22Rv1 (cell line): ENCODE results near the gene TRPT1.

Source experiments
- ZFX ChIP-seq: fragments of 450-650 bp; IDR thresholded peaks from 2 replicates; pipeline ENCODE4 v1.6.1; 2017; ENCODE audit warnings: antibody characterized with exemption, borderline replicate concordance
- TF ChIP-seq, protein P1 (sequence below): fragments of 450-650 bp; IDR thresholded peaks from 2 replicates; pipeline ENCODE4 v1.5.1; 2017; ENCODE audit warnings: mild to moderate bottlenecking

DNA sequence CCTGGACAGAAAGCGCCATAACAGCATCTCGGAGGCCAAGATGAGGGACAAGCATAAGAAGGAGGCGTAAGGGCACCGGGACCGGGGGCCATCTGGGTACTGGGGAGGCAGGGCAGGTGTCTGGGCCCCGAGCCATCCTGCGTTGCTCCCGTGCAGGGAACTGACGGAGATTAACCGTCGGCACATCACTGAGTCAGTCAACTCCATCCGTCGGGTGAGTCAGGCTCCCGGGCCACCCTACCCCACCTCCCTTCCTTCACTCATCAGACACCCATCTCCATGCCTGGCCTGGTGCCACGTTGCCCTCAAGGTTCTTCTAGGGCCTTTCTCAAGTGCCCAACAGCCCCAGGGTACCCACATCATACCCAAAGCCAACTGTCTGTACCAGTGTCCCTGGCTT is 40.4 kb upstream of the TRPT1 start:
- TF ChIP-seq, protein P1, sequence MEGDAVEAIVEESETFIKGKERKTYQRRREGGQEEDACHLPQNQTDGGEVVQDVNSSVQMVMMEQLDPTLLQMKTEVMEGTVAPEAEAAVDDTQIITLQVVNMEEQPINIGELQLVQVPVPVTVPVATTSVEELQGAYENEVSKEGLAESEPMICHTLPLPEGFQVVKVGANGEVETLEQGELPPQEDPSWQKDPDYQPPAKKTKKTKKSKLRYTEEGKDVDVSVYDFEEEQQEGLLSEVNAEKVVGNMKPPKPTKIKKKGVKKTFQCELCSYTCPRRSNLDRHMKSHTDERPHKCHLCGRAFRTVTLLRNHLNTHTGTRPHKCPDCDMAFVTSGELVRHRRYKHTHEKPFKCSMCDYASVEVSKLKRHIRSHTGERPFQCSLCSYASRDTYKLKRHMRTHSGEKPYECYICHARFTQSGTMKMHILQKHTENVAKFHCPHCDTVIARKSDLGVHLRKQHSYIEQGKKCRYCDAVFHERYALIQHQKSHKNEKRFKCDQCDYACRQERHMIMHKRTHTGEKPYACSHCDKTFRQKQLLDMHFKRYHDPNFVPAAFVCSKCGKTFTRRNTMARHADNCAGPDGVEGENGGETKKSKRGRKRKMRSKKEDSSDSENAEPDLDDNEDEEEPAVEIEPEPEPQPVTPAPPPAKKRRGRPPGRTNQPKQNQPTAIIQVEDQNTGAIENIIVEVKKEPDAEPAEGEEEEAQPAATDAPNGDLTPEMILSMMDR: no peak
- no peak for TF ChIP-seq ZFX
